ENCODE results near the gene DRD2.

DRD2 gene

GRCh38 chr11:113397821-113398220, 77.4 kb downstream of the DRD2 start:
- DNase-seq = no peak

GRCh38 chr11:113397212-113397611, 78.0 kb downstream of the DRD2 start:
- no peak for DNase-seq

GRCh38 chr11:113396690-113397089, 78.5 kb downstream of the DRD2 start:
- no peak for DNase-seq

- no peak for DNase-seq
Measured at GRCh38 chr11:113395782-113396336, 79.3 kb downstream of the DRD2 start.

- DNase-seq = no peak
Measured at GRCh38 chr11:113394919-113395318, 80.3 kb downstream of the DRD2 start.

- DNase-seq = no peak
Measured at GRCh38 chr11:113393501-113393985, 81.7 kb downstream of the DRD2 start.

- no peak for DNase-seq
Measured at GRCh38 chr11:113392236-113392921, 82.8 kb downstream of the DRD2 start.

- DNase-seq = no peak
Measured at GRCh38 chr11:113389272-113389671, 85.9 kb downstream of the DRD2 start.

GRCh38 chr11:113387605-113388211, 87.5 kb downstream of the DRD2 start, which contains the start of gene ANKK1:
Gene ANKK1, plus strand, starts transcription at chr11:113387779. Its CDS starts 106 bp downstream, at chr11:113387885.
- DNase-seq = peak in 1 of 2 experiments; percentile 21

- DNase-seq = no peak
Measured at GRCh38 chr11:113386866-113387265, 88.3 kb downstream of the DRD2 start.

GRCh38 chr11:113385749-113386148, 89.4 kb downstream of the DRD2 start:
- DNase-seq = no peak

GRCh38 chr11:113384551-113384950, 90.6 kb downstream of the DRD2 start:
- no peak for DNase-seq

- DNase-seq = no peak
Measured at GRCh38 chr11:113382121-113382520, 93.1 kb downstream of the DRD2 start.

GRCh38 chr11:113378692-113379091, 96.5 kb downstream of the DRD2 start:
- no peak for DNase-seq

- no peak for DNase-seq
Measured at GRCh38 chr11:113377681-113378412, 97.4 kb downstream of the DRD2 start.

GRCh38 chr11:113376156-113376555, 99.0 kb downstream of the DRD2 start:
- DNase-seq = no peak

GRCh38 chr11:113375402-113375801, 99.8 kb downstream of the DRD2 start:
- no peak for DNase-seq

- DNase-seq = no peak
Measured at GRCh38 chr11:113373981-113374560, 101.1 kb downstream of the DRD2 start.

GRCh38 chr11:113373306-113373705, 101.9 kb downstream of the DRD2 start:
- DNase-seq = no peak

- DNase-seq = no peak
Measured at GRCh38 chr11:113372309-113372708, 102.9 kb downstream of the DRD2 start.

- no peak for DNase-seq
Measured at GRCh38 chr11:113370634-113371033, 104.6 kb downstream of the DRD2 start.

- DNase-seq = no peak
Measured at GRCh38 chr11:113369411-113369810, 105.8 kb downstream of the DRD2 start.

- no peak for DNase-seq
Measured at GRCh38 chr11:113365895-113366294, 109.3 kb downstream of the DRD2 start.
